HL-60 (cell line): Measurements from ENCODE around the gene NATD1.

Experiments
- DNase-seq, 2 experiments: peaks; one replicate each; pipeline ENCODE4 v3.0.0-alpha.2; 2010 to 2020; ENCODE audit warnings: low read depth in 1 of 2, low spot score in 1 of 2
- H3K27ac ChIP-seq: fragments of 250-450 bp; sonication (Bioruptor Pico); replicated peaks from 2 replicates; pipeline ENCODE4 v1.5.1; 2020; ENCODE audit warnings: mild to moderate bottlenecking, moderate library complexity
- H3K27me3 ChIP-seq: fragments of 250-450 bp; sonication (Bioruptor Pico); 2 replicates; pipeline ENCODE4 v1.5.1; 2021; ENCODE audit warnings: mild to moderate bottlenecking, moderate library complexity; ENCODE audit not compliant: insufficient read depth, poor library complexity, severe bottlenecking
- H3K4me3 ChIP-seq: replicated peaks from 2 replicates; pipeline ENCODE4 v1.5.1; 2011; ENCODE audit warnings: mild to moderate bottlenecking, control low read depth, low read length; ENCODE audit not compliant: insufficient read depth
- CTCF ChIP-seq: IDR thresholded peaks from one replicate; pipeline ENCODE4 v1.5.1; 2011; ENCODE audit warnings: low read length, control low read depth, inconsistent platforms; ENCODE audit not compliant: insufficient read depth
- GABPA ChIP-seq: IDR thresholded peaks from 2 replicates; pipeline ENCODE4 v1.6.1; 2012; ENCODE audit warnings: low read depth
- POLR2AphosphoS5 ChIP-seq: IDR thresholded peaks from 2 replicates; pipeline ENCODE4 v1.6.1; 2012; ENCODE audit warnings: low read depth
- REST ChIP-seq: IDR thresholded peaks from 2 replicates; pipeline ENCODE4 v1.6.1; 2012; ENCODE audit warnings: low read depth; ENCODE audit not compliant: insufficient replicate concordance
- SPI1 ChIP-seq: IDR thresholded peaks from 2 replicates; pipeline ENCODE4 v1.6.1; 2012; ENCODE audit warnings: low read depth, mild to moderate bottlenecking, borderline replicate concordance

The NATD1 gene

GRCh38 chr17:21297597-21297996 lies 44.4 kb upstream of the NATD1 start:
- TF ChIP-seq SPI1 (no peak), REST (no peak), CTCF (no peak), GABPA (no peak), POLR2AphosphoS5 (no peak)
- H3K4me3 ChIP-seq, result no peak overlapping the region
- H3K27ac ChIP-seq, result no peak overlapping the region
- H3K27me3 ChIP-seq, result no peaks in the 10 kb centered on the region
- no peak for DNase-seq

DNA sequence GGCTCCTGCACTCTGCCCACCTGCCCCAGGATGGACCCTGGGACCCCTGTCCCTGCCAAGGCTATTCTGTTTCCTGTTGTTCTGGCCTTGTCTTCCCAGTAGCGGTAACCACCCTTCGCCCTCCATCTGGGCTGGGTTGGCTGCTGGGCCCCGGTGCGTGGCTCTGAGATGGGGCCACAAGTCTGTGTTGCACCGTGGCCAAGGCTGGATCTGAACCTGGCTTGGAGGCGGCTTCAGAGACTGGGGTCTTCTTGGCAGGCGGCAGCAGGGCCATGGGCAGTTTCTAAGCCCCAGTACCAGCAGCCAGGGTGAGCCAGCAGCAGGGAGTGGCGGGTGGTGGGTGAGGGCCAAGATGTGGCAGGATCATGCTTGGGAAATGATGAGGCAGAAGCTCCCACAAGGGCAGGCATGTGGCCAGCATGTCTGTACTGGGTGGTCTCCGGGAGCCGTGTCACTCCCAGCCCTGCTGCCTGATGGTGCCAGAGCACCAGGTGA lies 43.9 kb upstream of the NATD1 start:
- TF ChIP-seq CTCF (no peak), REST (no peak), SPI1 (no peak), GABPA (no peak)
- no peak for DNase-seq
- Histone ChIP-seq H3K27ac (no peak overlapping the region), H3K27me3 (no peaks in the 10 kb centered on the region), H3K4me3 (no peak overlapping the region)

DNA sequence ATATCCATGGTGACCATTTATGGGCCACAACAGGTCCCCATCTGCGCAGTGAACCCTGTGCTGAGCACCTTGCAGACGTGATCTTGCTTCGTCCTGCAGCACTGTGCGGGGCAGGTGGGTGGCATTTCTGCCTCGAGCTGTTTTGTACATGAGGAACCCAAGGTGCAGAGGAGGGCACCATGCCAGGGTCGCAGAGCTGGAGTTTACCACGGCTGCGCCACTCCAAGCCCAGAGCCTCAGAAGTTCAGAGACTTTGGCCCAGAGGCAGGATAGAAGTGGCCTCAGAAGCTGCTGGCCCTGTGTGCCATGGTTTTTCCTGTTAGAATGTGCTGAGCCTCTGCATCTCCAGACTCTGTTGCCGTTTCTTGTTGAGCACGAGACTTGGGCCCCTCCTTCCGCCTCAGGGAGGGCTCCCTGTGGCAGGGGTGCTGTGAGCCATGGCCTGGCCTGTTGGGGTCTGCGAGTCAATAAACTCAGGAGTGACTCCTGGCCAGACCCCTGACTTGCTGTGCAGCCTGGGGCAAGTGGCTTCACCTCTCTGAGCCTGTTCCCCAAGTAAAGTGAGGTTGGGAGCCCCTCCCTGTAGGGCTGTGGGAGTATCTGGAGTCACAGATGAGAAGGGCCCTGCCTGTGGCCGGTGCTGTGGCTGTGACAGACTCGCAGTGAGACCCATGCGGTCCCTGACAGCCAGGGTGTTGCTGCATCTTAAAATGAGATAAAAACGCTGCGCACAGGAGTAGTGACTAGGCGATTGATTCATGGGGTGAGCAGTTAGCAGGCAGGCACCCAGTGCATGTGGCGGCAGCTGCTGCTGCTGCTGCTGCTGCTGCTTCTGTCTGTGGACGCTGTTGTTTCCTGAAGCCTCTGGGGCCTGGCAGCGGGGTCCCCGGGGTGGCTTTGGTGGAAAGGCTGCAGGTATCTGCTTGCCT lies 43.2 kb upstream of the NATD1 start:
- Histone ChIP-seq H3K27ac (no peak overlapping the region), H3K4me3 (no peak overlapping the region)
- no peak for TF ChIP-seq GABPA
- no peak for TF ChIP-seq POLR2AphosphoS5
- TF ChIP-seq SPI1, result no peak
- no peak for TF ChIP-seq CTCF

More for the DNA sequence above, 43.2 kb upstream of the NATD1 start:
- no peak for DNase-seq
- no peaks in the 10 kb centered on the region for H3K27me3 ChIP-seq
